Astrocyte of the spinal cord (primary cell): ENCODE data around the gene GK.
A peak's percentile ranks its signal among the peaks of the same experiment; 100 is the strongest.
"Not testable (repeated sequence)": the region's sequence is repeated elsewhere in the genome, so short reads cannot be mapped to it uniquely, and the experiment has no call there.

Experiments used
- DNase-seq: peaks from one replicate; pipeline ENCODE4 v3.0.0; 2011; ENCODE audit warnings: low read depth, low spot score
- H3K4me3 ChIP-seq: 2 replicates; pipeline ENCODE4 v1.5.1; 2011; ENCODE audit warnings: low read depth, mild to moderate bottlenecking, low read length, moderate library complexity
- CTCF ChIP-seq: IDR thresholded peaks from 2 replicates; pipeline ENCODE4 v1.5.1; 2012; ENCODE audit warnings: low read depth, mild to moderate bottlenecking, low read length, inconsistent platforms
- in situ Hi-C: cut with HindIII; loops from 2 replicates; pipeline ENCODE4 v1.10.0; 2017; ENCODE audit warnings: low sequenced_read_pairs

GK gene

GRCh38 chrX:30618160-30618765 is 35.0 kb upstream of the GK start:
- no peak overlapping the region for H3K4me3 ChIP-seq
- in situ Hi-C loops, result no loop called here
- DNase-seq, result no peak
- TF ChIP-seq CTCF, result no peak

- TF ChIP-seq CTCF, result no peak
- H3K4me3 ChIP-seq, result no peak overlapping the region
- in situ Hi-C loops, result no loop called here
- DNase-seq, result no peak
Observed at GRCh38 chrX:30620125-30620524, 33.1 kb upstream of the GK start.

- TF ChIP-seq CTCF, result no peak
- DNase-seq, result peak; percentile 79
- no peak overlapping the region for H3K4me3 ChIP-seq
- in situ Hi-C loops, result no loop called here
Observed at GRCh38 chrX:30620980-30621618, 32.1 kb upstream of the GK start.

GRCh38 chrX:30622361-30622760 is 30.9 kb upstream of the GK start:
- H3K4me3 ChIP-seq, result no peak overlapping the region
- TF ChIP-seq CTCF, result no peak
- in situ Hi-C loops, result no loop called here
- DNase-seq, result no peak

- in situ Hi-C loops, result no loop called here
- no peak for DNase-seq
- no peak for TF ChIP-seq CTCF
- H3K4me3 ChIP-seq, result no peak overlapping the region
Observed at GRCh38 chrX:30626402-30626801, 26.8 kb upstream of the GK start.

- in situ Hi-C loops, result no loop called here
- H3K4me3 ChIP-seq, result no peak overlapping the region
- TF ChIP-seq CTCF, result no peak
- no peak for DNase-seq
Observed at GRCh38 chrX:30627818-30628652, 25.2 kb upstream of the GK start.

- in situ Hi-C loops, result not testable (repeated sequence)
Observed at GRCh38 chrX:30634070-30634469, 19.2 kb upstream of the GK start.

More at GRCh38 chrX:30634070-30634469, 19.2 kb upstream of the GK start:
- not testable (repeated sequence) for DNase-seq, H3K4me3 ChIP-seq
